ENCODE data around the gene TAF9.
A peak's percentile ranks its signal among the peaks of the same experiment; 100 is the strongest.
"Not testable (repeated sequence)": the region's sequence is repeated elsewhere in the genome, so short reads cannot be mapped to it uniquely, and the experiment has no call there.

Gene TAF9

GRCh38 chr5:69335341-69335935 is 33.9 kb downstream of the TAF9 start:
- DNase-seq = no peak

GRCh38 chr5:69334793-69335268 is 34.5 kb downstream of the TAF9 start:
- DNase-seq = peak; percentile 29 to 81 (median 58)

GRCh38 chr5:69333668-69334315 is 35.5 kb downstream of the TAF9 start:
- DNase-seq = not testable (repeated sequence)

- peak in 1 of 3 experiments; percentile 38 for DNase-seq
Observed at GRCh38 chr5:69331528-69332445, 37.5 kb downstream of the TAF9 start.

- no peak for DNase-seq
Observed at GRCh38 chr5:69329905-69330489, 39.3 kb downstream of the TAF9 start.

GRCh38 chr5:69326365-69326764 is 43.0 kb downstream of the TAF9 start:
- DNase-seq = no peak

- no peak for DNase-seq
Observed at GRCh38 chr5:69317391-69317790, 51.9 kb downstream of the TAF9 start.

- DNase-seq = no peak
Observed at GRCh38 chr5:69315972-69316371, 53.3 kb downstream of the TAF9 start.
